NT2/D1 (cell line): ENCODE results near the gene KY.

Source experiments
- SUZ12 ChIP-seq: IDR thresholded peaks from 2 replicates; pipeline ENCODE4 v1.6.1; 2011; ENCODE audit not compliant: insufficient read length, insufficient read depth; ENCODE audit errors: extremely low read depth
- YY1 ChIP-seq: IDR thresholded peaks from 2 replicates; pipeline ENCODE4 v1.6.1; 2011; ENCODE audit not compliant: insufficient read length, insufficient read depth
- ZNF274 ChIP-seq: IDR thresholded peaks from 2 replicates; pipeline ENCODE4 v1.6.1; 2011; ENCODE audit warnings: mild to moderate bottlenecking, low read depth, low read length

GRCh38 chr3:134672571-134672970 is 21.7 kb upstream of the KY start:
- TF ChIP-seq ZNF274 (no peak), SUZ12 (no peak), YY1 (no peak)
